Coronary artery (tissue), 2 donors: ENCODE results near the gene LRFN2.

Experiments
- DNase-seq: peaks from one replicate; pipeline ENCODE4 v3.0.0-alpha.2; 2017; ENCODE audit warnings: low spot score
- H3K27ac ChIP-seq, 2 donors: fragments of 200-600 bp; sonication (generic); one replicate each; pipeline ENCODE4 v1.5.1; 2016 to 2019
- H3K4me3 ChIP-seq: fragments of 200-600 bp; sonication (generic); 2 replicates; pipeline ENCODE4 v1.5.1; 2016; ENCODE audit warnings: mild to moderate bottlenecking, moderate library complexity
- TF ChIP-seq, protein P1 (sequence below): fragments of 200-600 bp; sonication (generic); IDR thresholded peaks from one replicate; pipeline ENCODE4 v1.5.1; 2019; ENCODE audit warnings: antibody characterized with exemption

The LRFN2 gene

DNA sequence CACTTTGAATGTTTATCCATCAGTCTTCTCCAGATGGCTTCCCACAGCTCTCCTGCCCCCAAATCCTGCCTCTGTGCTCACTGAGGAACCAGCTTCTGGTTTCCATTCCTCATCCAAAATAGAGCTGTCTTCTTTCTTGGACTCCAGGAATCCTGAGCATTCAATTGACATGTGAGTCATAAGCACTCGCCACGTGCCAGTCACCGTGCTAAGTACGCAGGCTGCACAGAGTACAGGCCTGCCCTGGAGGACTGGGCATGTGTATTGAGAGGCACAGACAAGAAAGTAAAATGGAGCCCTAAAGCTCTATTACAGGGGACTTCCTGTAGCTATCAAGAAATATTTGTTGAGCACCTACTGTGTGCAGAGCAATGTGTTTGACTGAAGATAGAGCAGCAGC is 39.7 kb upstream of the LRFN2 start:
- Histone ChIP-seq H3K27ac (no peak overlapping the region), H3K4me3 (no peak overlapping the region)
- TF ChIP-seq, protein P1, sequence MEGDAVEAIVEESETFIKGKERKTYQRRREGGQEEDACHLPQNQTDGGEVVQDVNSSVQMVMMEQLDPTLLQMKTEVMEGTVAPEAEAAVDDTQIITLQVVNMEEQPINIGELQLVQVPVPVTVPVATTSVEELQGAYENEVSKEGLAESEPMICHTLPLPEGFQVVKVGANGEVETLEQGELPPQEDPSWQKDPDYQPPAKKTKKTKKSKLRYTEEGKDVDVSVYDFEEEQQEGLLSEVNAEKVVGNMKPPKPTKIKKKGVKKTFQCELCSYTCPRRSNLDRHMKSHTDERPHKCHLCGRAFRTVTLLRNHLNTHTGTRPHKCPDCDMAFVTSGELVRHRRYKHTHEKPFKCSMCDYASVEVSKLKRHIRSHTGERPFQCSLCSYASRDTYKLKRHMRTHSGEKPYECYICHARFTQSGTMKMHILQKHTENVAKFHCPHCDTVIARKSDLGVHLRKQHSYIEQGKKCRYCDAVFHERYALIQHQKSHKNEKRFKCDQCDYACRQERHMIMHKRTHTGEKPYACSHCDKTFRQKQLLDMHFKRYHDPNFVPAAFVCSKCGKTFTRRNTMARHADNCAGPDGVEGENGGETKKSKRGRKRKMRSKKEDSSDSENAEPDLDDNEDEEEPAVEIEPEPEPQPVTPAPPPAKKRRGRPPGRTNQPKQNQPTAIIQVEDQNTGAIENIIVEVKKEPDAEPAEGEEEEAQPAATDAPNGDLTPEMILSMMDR = no peak

DNA sequence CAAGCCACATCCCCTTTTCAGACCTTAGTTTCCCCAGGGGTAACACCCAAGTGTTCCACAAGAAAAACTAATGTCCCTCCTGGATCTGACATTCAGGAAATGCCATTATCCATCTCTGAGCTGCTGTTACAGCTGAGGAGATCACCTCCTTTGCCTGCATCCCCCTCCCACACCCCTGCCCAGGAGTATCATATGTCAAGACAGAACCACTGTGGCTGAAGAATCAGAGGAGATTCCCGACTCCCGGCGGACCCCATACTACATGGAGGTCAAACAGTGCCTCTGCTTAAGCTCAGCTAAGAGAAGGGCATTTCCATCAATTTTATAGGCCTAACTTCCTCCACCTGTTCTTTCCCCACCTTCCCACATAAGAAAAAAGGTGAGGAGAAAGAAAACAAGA is 36.8 kb upstream of the LRFN2 start:
- Histone ChIP-seq H3K4me3 (no peak overlapping the region), H3K27ac (no peak overlapping the region)
- no peak for DNase-seq
- TF ChIP-seq, protein P1 = no peak

More for the DNA sequence above, 39.7 kb upstream of the LRFN2 start:
- no peak for DNase-seq

DNA sequence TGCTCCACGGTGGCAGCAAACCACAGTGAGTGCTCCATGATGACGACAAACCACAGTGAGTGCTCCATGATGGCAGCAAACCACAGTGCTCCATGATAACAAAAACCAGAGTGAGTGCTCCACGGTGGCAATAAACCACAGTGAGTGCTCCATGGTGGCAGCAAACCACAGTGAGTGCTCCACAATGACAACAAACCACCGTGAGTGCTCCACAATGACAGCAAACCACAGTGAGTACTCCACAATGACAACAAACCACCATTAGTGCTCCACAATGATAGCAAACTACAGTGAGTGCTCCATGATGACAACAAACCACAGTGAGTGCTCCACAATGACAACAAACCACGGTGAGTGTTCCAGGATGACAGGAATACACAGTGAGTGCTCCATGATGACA is 36.0 kb upstream of the LRFN2 start:
- TF ChIP-seq, protein P1 = no peak
- H3K27ac ChIP-seq = no peak overlapping the region
- no peak for DNase-seq
- no peak overlapping the region for H3K4me3 ChIP-seq

DNA sequence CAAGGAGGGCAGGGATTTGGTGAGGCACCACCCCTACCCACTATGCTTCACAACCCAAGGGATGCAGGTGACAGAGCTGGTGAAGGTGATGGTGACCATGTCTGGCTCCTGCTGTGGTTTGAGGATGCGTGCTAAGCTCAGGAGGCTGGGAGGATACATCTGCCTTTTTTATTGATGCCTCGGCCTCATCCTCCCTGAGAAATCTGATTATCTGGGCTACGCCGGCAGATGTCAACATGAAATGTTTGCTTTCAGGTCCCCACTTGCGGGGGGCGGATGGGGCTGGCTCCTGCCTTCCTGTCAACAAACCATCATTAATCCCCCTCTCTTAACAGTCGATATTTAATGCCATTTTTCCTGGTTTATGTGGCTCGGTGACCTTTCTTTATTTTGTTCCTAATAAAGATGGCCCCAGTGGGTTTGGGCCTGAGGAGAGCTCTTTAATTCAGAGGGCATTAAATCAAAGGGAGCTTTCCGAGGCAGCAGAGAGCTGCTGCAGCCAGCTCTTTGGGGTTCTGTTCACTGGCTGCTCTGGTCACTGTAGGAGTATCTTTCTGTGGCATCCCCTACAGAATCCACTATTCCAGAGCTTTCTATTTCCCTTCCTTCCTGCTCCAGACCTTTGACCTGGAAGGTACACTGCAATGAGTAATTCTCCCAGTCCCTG is 33.5 kb upstream of the LRFN2 start:
- H3K27ac ChIP-seq = no peak overlapping the region
- no peak overlapping the region for H3K4me3 ChIP-seq
- TF ChIP-seq, protein P1 = no peak
- DNase-seq = no peak

DNA sequence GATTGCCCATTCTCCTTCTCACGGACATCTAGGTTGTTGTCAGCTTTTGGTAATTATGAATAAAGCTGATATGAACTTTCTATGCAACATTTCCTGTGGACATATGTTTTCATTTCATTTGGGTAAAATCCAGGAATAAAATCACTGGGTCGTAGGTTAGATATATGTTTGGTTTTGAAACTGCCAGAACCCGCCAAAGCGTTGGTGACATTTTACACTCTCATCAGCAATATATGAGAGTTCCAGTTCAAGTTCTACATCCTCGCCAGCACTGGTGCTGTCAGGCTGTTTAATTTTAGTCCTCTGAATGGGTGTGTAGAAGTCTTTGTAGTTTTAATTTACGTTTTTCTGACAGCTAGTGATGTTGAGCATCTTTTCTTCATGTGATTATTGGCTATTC is 27.5 kb upstream of the LRFN2 start:
- Histone ChIP-seq H3K4me3 (no peak overlapping the region), H3K27ac (no peak overlapping the region)
- TF ChIP-seq, protein P1 = no peak
- no peak for DNase-seq

DNA sequence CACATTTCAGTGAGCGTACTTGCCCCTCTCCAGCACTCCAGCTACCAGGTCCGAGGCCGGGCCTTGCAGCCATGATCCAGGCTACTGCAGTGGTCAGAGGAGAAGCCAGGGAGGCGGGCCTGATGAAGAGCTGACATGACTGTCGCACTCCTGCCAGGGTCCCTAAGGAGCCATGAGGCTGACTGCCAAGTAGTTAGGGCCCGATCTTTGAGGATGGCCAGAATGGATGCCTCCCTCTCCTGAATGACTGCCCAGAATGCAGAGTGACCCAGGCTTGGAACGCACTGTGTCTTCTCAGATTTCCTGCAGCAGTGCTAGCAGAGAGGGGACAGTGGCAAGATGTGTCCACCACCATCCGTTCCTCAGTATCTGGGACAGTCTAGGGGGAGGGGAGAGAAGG is 24.7 kb upstream of the LRFN2 start:
- H3K27ac ChIP-seq = no peak overlapping the region

DNA sequence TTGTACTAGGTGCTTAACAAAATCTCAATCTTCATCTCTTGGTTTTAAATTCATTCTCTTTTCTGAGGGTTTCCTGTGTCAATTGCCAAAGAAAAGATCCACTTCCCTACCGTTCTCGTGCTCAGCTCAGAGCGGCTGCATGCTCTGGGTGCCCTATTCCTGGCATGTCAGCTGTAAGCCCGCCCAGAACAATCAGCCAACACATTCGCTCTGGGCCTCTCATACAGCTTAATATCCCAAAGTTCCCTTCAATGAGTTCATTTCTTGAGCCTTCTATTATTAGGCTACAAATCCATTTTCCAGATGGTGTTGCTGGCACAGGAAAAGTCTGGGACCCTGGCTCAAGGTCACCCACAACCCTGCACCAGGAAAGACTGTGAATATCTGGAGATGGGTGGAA is 24.3 kb upstream of the LRFN2 start:
- TF ChIP-seq, protein P1 = no peak
- Histone ChIP-seq H3K4me3 (no peak overlapping the region), H3K27ac (no peak overlapping the region)
- no peak for DNase-seq

More for the DNA sequence above, 24.7 kb upstream of the LRFN2 start:
- TF ChIP-seq, protein P1 = no peak
- H3K4me3 ChIP-seq = no peak overlapping the region
- DNase-seq = no peak
